Tibial nerve (tissue), 4 donors: ENCODE measurements around the gene PCDHGA10. TPM values are rescaled to one million over a fixed set of nuclear protein-coding genes. Genes with fewer than 3 reads are reported as not detected.

Source experiments
- DNase-seq, 2 donors: peaks; one replicate each; pipeline ENCODE4 v3.0.0-alpha.2; 2019; ENCODE audit warnings: low spot score in 2 of 2
- H3K27ac ChIP-seq, 4 donors: fragments of 200-600 bp; sonication (generic) in 3 of 4; one replicate each; pipeline ENCODE4 v1.5.1; 2017 to 2019; ENCODE audit warnings: mild to moderate bottlenecking in 1 of 4
- H3K27me3 ChIP-seq, 2 donors: fragments of 200-600 bp; sonication (generic) in 1 of 2; one replicate each; pipeline versions ENCODE4 v1.5.1 to v1.6.0; 2017 to 2019
- H3K36me3 ChIP-seq, 3 donors: fragments of 200-600 bp; sonication (generic); one replicate each; pipeline ENCODE4 v1.5.1; 2018 to 2019
- H3K4me1 ChIP-seq, 4 donors: fragments of 200-600 bp; sonication (generic) in 3 of 4; one replicate each; pipeline ENCODE4 v1.5.1; 2017 to 2019
- H3K4me3 ChIP-seq, 4 donors: fragments of 200-600 bp; sonication (generic) in 3 of 4; one replicate each; pipeline ENCODE4 v1.5.1; 2017 to 2019; ENCODE audit warnings: mild to moderate bottlenecking in 1 of 4, moderate library complexity in 1 of 4
- H3K9me3 ChIP-seq, 4 donors: fragments of 200-600 bp; sonication (generic) in 3 of 4; one replicate each; pipeline ENCODE4 v1.5.1; 2017 to 2019
- CTCF ChIP-seq, 5 experiments: fragments of 200-600 bp in 3 of 5; fragments of 450-650 bp in 2 of 5; sonication (generic) in 3 of 5; IDR thresholded peaks; one replicate each; pipeline ENCODE4 v1.5.1; 2016 to 2019; ENCODE audit warnings: antibody characterized with exemption in 5 of 5, mild to moderate bottlenecking in 3 of 5, moderate library complexity in 2 of 5
- EP300 ChIP-seq, 2 donors: sonication (generic); formaldehyde crosslinking; IDR thresholded peaks; one replicate each; pipeline ENCODE4 v1.6.1; 2017; ENCODE audit warnings: antibody characterized with exemption in 2 of 2, mild to moderate bottlenecking in 1 of 2
- POLR2A ChIP-seq, 2 donors: fragments of 450-650 bp; IDR thresholded peaks; one replicate each; pipeline ENCODE4 v1.6.1; 2017; ENCODE audit warnings: antibody characterized with exemption in 2 of 2, mild to moderate bottlenecking in 2 of 2, moderate library complexity in 2 of 2
- WGBS, 2 donors: methylation state at CpG; one replicate each; pipeline ENCODE4 v1.1.5; 2018; 5-methylcytosine and 5-hydroxymethylcytosine counted together
- total RNA-seq, 4 donors: library from RNA; depleted of rRNA; stranded (reverse); fragments of >200 nt; gene quantifications; one replicate each; pipeline ENCODE4 v1.1.0, GENCODE V29; 2016

Gene PCDHGA10
- 10 to 100 TPM in 2 of 4 donors, 1 to 10 TPM in 2; 7.6 to 15.0 (median 10.6) TPM for total RNA-seq

DNA sequence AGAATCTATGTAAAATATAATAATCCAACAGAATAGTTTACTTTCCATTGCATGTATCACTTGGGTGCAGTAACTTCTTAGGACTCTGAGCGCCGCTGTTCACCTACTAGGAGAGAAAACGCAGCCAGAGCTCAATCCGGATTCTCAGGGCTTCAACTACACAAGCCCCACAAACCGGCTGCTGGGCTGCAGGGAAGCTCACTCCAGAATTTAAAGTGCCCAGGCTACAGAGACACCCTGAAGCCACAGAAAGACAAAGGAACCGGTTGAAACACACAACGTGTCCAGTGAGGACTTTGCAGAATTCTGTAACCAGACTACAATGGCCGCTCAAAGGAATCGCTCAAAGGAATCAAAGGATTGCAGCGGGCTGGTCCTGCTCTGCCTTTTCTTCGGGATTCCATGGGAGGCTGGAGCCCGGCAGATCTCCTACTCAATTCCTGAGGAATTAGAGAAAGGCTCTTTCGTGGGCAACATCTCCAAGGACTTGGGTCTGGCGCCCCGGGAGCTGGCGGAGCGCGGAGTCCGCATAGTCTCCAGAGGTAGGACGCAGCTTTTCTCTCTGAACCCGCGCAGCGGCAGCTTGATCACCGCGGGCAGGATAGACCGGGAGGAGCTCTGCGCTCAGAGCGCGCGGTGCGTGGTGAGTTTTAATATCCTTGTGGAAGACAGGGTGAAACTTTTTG, at the start of gene PCDHGA10:
PCDHGA10 (plus strand) TSS at position 134 of the 686 bp plus-strand sequence; CDS start at position 323, 189 bp downstream.
- Histone ChIP-seq H3K36me3 (peaks cover 0 to 30% (median 0%) of the 10 kb centered on the region in 3 donors), H3K4me1 (peaks cover 0 to 9% (median 0%) of the 10 kb centered on the region in 4 donors), H3K27me3 (no peaks in the 10 kb centered on the region), H3K4me3 (peak within 1 kb of the TSS in 2 of 4 donors; percentile 34 to 37), H3K9me3 (peaks cover 5 to 100% (median 44%) of the 10 kb centered on the region in 4 donors), H3K27ac (no peak within 1 kb of the TSS)
- WGBS, 2 donors, result 14 to 20% methylated on average over 29 to 31 of the region's 31 CpGs
- DNase-seq, result peak in 1 of 2 donors; percentile 38
- TF ChIP-seq POLR2A (IDR thresholded peaks at IDR 0.05), result no peak
- TF ChIP-seq CTCF (IDR thresholded peaks at IDR 0.05), result peak; percentile 10 to 32 (median 15)

GRCh38 chr5:141363952-141364660, 48.7 kb upstream of the PCDHGA10 start, which contains the start of gene PCDHGA5:
PCDHGA5 (plus strand) TSS chr5:141364162; CDS start chr5:141364331, 169 bp downstream.
- TF ChIP-seq POLR2A (IDR thresholded peaks at IDR 0.05), result no peak
- TF ChIP-seq EP300 (IDR thresholded peaks at IDR 0.05), result no peak
- no peak for TF ChIP-seq CTCF (IDR thresholded peaks at IDR 0.05)
- H3K36me3 ChIP-seq, result peaks cover 0 to 29% (median 0%) of the 10 kb centered on the region in 3 donors
- peak within 1 kb of the TSS in 1 of 4 donors; percentile 20 for H3K4me3 ChIP-seq
- no peak within 1 kb of the TSS for H3K27ac ChIP-seq
- H3K27me3 ChIP-seq, result no peaks in the 10 kb centered on the region
- H3K9me3 ChIP-seq, result peaks cover 0 to 99% (median 47%) of the 10 kb centered on the region in 4 donors
- no peak for DNase-seq
- 19 to 22% methylated on average over 34 of the region's 34 CpGs for WGBS, 2 donors
- no peaks in the 10 kb centered on the region for H3K4me1 ChIP-seq

DNA sequence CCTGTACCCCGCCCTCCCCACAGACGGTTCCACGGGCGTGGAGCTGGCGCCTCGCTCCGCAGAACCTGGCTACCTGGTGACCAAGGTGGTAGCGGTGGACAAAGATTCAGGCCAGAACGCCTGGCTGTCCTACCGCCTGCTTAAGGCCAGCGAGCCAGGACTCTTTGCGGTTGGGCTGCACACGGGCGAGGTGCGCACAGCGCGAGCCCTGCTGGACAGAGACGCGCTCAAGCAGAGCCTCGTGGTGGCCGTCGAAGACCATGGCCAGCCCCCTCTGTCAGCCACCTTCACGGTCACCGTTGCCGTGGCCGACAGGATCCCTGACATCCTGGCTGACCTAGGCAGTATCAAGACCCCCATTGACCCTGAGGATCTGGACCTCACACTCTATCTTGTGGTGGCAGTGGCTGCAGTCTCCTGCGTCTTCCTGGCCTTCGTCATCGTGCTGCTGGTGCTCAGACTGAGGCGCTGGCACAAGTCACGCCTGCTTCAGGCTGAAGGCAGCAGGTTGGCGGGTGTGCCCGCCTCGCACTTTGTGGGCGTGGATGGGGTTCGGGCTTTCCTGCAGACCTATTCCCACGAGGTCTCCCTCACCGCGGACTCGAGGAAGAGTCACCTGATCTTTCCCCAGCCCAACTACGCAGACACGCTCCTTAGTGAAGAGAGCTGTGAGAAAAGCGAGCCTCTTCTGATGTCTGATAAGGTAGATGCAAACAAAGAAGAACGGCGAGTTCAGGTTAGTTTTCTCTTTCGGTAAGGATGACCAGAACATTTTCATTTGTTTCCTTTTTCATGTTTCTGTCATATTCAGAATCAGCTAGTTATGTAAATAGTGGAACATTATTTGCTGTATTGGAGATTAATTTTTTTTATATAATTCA, 46.5 kb upstream of the PCDHGA10 start:
- Histone ChIP-seq H3K27me3 (no peaks in the 10 kb centered on the region), H3K27ac (no peak overlapping the region), H3K36me3 (peaks cover 0 to 25% (median 0%) of the 10 kb centered on the region in 3 donors), H3K4me1 (no peaks in the 10 kb centered on the region), H3K9me3 (peaks cover 0 to 99% (median 45%) of the 10 kb centered on the region in 4 donors), H3K4me3 (no peak overlapping the region)
- no peak for TF ChIP-seq CTCF (IDR thresholded peaks at IDR 0.05)
- TF ChIP-seq POLR2A (IDR thresholded peaks at IDR 0.05), result no peak
- TF ChIP-seq EP300 (IDR thresholded peaks at IDR 0.05), result no peak
- WGBS, 2 donors, result 39 to 43% methylated on average over 35 to 46 of the region's 46 CpGs
- DNase-seq, result no peak

DNA sequence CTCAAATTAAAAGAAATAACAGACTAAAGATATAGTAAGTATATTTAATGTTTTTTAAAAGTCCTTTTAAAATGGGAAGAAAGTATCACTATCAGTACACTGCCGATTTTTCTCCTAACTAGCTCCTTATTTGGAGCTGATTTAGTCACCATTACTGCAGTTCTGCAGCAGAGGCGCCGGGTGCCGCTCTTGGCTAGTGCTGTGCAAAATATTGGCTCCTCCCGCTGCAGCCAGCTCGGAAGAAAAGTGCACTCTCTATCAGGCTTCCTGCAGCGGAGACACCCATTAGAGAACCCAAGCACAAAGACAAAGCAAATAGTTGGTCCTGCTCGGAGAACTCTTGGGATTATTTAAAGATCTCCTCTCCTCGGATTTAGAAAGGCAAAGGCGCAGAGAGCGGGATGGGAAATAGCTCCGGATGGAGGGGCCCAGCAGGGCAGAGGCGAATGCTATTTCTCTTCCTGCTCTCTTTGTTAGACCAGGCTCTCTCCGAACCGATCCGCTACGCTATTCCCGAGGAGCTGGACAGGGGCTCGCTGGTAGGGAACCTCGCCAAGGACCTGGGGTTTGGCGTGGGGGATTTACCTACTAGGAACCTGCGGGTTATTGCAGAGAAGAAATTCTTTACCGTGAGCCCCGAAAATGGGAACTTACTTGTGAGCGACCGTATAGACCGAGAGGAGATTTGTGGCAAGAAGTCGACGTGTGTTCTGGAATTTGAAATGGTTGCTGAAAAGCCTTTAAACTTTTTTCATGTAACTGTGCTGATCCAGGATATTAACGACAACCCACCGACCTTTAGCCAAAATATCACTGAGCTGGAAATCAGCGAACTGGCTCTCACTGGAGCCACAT, 42.6 kb upstream of the PCDHGA10 start, which contains the start of gene PCDHGB3:
PCDHGB3 (plus strand) TSS at position 249 of the 855 bp plus-strand sequence; CDS start at position 402, 153 bp downstream.
- TF ChIP-seq POLR2A (IDR thresholded peaks at IDR 0.05) (no peak), CTCF (IDR thresholded peaks at IDR 0.05) (peak in 2 of 5 experiments; percentile 13 to 15), EP300 (IDR thresholded peaks at IDR 0.05) (no peak)
- 17 to 26% methylated on average over 32 of the region's 32 CpGs for WGBS, 2 donors
- no peak for DNase-seq
- H3K4me1 ChIP-seq, result no peaks in the 10 kb centered on the region
- H3K27me3 ChIP-seq, result no peaks in the 10 kb centered on the region
- no peak within 1 kb of the TSS for H3K27ac ChIP-seq
- H3K36me3 ChIP-seq, result peaks cover 0 to 23% (median 0%) of the 10 kb centered on the region in 3 donors
- H3K4me3 ChIP-seq, result peak within 1 kb of the TSS in 2 of 4 donors; percentile 8 to 34
- H3K9me3 ChIP-seq, result peaks cover 0 to 100% (median 45%) of the 10 kb centered on the region in 4 donors
